Inferior parietal cortex (tissue), 1 donor: ENCODE measurements around the gene PHLPP1.

Experiments used
- DNase-seq: peaks from one replicate; pipeline ENCODE4 v3.0.0-alpha.2; 2016; ENCODE audit errors: extremely low spot score

The PHLPP1 gene

DNA sequence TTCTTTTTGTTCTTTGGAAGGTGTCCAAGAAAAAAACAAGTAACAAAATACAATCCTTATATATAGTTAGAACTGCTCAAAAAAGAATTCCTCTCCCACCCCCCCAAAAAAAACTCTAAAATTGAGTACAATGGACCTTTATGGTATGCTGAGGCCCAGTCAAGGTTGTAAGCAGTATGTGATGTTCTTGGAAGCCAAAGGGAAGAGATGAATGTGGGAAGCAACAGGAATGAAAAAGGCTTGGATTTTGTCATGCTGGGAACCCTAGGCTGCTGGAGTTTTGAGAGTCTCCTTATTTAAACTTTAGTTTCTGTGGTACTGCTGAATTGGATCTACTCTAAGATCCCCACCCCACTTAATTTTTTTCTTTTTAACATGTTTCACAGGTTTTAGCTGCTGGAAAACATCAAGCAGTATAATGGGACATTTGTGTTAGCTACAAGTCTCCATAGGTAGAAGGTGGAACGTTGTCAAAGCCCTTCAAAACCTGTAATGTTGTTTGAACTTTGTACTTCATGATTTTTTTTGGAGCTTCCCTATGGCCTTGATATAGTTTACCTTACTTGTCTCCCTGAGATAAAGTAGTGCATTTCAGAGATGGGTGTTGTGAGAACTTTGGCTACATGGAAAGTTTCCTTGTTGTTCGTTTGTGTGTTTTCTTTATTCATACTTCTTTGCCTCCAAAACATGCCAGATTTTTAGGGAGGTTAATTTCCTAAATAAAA lies 57.7 kb downstream of the PHLPP1 start:
- no peak for DNase-seq

DNA sequence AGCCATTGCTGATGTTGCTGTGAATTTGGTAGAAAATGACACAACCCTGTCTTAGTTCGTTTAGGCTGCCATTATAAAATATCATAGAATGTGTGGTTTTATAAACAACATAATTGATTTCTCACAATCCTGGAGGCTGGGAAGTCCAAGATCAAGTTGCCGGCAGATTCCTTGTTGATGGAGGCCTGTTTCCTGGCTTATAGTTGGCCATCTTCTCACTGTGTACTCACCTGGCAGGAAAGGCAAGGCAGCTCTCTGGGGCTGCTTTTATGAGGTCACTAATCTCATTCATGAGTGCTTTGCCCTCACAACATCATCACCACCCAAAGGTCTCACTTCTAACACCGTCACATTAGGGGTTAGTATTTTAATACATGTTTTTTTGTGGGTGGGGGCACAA lies 58.4 kb downstream of the PHLPP1 start:
- no peak for DNase-seq

DNA sequence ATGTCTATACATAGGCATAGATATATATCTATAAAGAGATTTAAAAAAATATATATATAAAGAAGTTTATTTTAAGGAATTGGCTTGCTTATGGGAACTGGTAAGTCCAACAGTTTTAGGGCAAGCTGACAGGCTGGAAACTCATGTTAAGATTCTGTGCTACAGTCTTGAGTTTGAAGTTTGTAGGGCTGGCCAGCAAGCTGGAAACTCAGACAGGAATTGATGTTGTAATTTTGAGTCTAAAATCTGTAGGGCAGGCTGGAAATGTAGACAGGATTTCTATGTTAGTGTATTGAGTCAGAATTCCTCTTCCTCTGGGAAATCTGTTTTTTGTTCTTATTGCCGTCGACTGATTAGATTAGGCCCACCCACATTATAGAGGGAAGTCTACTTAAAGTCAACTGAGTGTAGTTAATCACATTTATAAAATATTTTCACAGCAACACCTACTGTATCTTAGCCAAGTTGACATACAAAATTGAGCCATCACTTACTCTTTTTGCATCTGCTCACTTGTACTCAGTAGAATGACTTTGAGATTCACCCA lies 60.8 kb downstream of the PHLPP1 start:
- no peak for DNase-seq

DNA sequence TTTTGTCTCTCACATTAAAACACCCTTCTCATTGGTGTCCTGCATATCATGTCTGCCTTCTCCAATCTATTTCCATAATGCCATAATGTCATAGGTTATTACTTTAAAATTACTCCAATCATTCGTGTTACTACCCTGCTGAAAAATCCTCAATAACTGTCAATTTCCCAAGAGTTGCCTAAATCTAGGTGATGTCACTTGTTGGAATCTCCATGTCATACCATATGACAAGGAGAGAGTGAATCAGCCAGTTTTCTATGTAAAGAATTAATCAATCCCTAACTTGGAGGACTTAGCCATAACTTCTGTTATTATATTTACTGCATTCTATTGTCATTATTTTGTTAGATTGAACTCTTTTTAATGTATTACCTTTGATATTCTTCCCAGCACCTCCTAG lies 62.5 kb downstream of the PHLPP1 start:
- no peak for DNase-seq

DNA sequence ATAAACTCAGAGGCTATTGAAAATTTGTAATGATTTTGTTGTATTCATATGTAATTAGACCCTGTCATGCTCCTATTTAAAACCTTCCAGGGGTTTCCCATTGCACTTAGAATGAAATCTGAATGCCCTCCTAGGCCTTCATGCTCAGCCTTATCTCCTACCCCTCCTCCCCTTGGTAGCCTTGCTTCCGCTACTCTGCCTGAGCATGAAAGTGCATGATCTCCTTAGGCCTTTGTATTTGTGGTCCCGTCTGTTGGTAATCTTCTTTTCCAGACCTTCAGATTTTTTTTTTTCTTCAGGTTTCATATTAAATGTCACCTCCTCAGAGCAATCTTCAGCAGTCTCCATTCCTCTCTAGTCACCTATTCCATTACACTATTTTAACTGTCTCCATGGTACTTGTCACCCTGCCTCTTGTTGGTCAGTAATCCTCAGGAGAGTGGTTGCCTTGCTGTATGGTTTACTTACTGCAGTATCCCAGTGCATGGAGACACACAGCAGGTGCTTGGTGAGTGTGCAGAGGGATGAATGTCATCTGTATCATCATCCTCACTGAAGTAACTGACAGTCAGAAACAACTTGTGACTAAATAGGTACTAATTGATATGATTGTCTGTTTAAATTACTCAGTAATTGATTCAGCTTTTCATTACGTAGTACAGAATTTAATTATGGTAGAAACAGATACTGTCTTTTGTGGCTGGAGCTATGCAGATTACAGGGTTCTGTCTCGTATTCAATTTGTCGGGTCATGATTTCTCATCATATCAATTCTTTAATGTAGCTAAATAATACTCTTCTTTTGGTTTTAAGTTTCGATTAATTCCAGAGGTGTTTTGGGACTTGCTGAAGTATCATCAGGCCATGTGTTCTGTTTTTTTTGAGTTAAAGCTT lies 63.9 kb downstream of the PHLPP1 start:
- DNase-seq, result no peak

DNA sequence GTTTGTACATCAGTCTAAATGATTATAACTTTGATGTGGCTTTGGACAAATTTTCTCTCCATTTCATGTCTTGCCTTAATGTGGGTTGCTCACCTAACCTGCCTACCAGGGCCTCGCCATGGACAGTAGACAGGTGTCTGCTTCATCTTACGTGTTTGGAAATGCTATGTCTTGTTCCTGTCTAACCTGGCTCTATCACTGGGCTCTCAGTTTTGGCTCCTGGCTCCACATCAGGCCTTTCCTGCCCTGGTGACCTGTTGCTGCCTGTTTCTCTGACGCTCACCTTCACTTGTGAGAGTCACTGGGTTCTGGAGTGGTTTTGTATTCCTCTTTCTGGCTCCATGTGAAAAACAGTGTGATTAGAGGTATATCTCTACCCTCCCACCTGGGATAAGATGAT lies 65.9 kb downstream of the PHLPP1 start:
- no peak for DNase-seq

GRCh38 chr18:62781893-62782292 lies 66.6 kb downstream of the PHLPP1 start:
- DNase-seq, result no peak

- DNase-seq, result no peak
Measured at GRCh38 chr18:62784338-62784965, 69.1 kb downstream of the PHLPP1 start.

GRCh38 chr18:62784966-62785413 lies 69.6 kb downstream of the PHLPP1 start:
- DNase-seq, result peak; percentile 90

- no peak for DNase-seq
Measured at GRCh38 chr18:62786689-62787088, 71.3 kb downstream of the PHLPP1 start.

DNA sequence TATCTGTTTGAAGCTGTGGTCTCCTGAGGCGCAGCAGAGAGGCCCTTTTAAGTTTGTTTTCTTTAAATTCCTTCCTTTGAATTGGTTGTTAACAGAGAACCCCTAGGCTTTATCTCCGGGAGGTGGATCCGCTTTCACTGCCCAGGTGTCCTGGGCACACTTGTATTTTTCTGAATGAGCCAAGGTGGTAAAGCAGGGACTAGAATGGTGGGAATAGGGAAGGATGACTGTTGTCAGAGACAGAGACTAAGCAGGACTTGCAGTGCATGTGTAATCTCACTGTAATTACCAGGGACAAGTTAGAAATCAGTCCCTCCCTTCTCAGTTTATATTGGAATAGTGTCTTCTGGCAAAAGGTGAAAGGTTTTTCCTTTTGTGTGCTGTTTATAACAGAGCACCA lies 72.8 kb downstream of the PHLPP1 start:
- DNase-seq, result no peak

- DNase-seq, result no peak
Measured at GRCh38 chr18:62788876-62789275, 73.5 kb downstream of the PHLPP1 start.

DNA sequence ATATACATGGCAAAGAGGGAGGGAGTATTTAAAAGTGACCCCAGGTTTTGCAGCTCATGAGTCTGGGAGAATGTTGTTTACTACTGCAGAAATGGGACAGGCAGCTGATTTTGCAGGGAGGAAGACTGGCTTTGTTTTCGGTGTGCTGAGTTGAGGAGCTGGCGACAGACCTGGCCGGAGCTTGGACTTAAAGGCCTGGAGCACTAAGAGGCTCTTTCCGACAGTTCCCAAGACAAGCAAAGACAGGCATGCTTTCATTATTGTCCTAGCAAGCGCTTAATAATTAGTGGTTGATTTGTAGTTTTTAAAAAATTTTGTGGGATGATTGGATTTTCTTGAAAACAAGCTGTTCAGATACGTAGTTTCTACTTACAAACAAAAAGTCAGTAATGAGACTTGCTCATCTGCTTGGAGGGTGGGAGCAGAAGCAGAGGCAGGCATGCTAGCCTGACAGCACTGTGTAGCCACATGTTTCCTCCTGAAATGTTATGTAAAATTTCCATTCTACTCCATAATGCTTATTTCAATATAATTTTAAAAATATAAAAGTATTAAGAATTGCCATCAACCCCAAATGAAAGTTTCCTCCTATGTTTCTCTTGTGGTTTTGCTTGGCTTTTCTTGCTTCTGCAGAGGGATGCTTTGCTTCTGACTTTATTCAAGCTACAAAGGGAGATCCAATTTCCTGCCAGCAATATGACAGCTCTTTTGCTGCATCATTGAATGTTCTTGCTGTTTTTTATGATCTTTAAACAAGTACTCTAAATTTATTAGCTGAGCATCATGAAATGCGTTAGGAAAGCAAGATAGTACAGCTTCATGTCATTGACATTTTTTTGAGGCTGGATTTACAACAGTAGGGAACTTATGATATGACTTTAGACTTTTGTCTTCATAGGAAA lies 75.8 kb downstream of the PHLPP1 start:
- no peak for DNase-seq

GRCh38 chr18:62792016-62792415 lies 76.7 kb downstream of the PHLPP1 start:
- no peak for DNase-seq

GRCh38 chr18:62795813-62796212 lies 80.5 kb downstream of the PHLPP1 start:
- DNase-seq, result no peak

GRCh38 chr18:62796216-62796621 lies 80.9 kb downstream of the PHLPP1 start:
- DNase-seq, result no peak

DNA sequence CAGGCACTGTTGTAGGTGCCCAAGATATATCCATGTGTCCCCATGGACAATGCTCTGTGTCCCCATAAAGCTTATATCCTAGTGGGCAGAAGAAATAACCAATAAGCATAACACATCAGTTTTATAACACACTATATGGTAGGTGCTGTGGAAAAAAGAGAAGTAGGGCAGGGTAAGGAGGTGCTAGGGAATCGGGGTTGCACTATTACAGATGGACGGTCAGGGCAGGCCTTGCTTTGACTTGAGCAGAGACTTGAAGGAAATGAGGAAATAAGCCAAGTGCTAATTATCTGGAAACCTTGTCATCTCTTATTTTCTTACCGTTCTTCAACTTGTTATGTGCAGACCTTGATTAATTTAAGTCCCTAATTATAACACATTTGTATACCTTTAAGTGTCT lies 82.0 kb downstream of the PHLPP1 start:
- DNase-seq, result no peak

DNA sequence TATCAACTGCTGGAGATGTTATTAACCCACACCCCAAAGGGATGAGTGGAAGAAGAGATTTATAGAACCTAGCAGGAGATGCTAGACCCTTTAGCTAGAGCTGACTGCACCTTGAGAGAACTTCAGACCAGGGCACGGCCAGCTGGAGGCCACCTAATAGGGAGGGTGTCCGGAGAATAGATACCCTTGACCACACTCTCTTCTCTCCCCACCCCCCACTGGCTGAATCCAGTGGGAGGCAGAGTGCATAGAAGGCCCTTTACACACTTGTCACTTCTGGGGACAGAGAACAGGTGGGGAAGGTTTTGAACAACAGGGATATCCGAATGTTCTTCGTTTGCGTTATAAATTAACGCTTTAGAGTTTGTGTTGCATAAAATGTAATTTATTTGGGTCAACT lies 84.6 kb downstream of the PHLPP1 start:
- DNase-seq, result no peak

DNA sequence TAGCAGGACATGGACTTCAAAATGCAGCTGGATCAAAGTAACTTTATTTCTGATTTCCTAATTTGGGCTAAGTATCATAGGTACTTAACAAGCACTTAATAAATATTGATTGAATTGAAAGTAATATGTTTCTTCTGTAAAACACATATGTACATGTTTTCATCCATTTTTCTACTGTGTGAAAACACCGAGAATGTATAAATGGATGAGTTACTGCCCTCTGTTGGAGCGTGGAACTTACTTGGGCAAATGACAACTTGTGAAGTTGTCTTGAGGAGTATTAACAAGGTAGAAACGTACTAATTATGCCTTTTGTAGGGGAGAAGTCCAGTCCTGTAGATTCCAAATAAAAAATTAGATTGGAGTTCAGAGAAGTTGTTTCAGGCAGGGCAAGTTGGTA lies 87.2 kb downstream of the PHLPP1 start:
- no peak for DNase-seq

GRCh38 chr18:62807396-62807795 lies 92.1 kb downstream of the PHLPP1 start:
- DNase-seq, result no peak

GRCh38 chr18:62808123-62808522 lies 92.8 kb downstream of the PHLPP1 start:
- no peak for DNase-seq
